ENCODE results near the gene TEX264. TPM values are rescaled to one million over a fixed set of nuclear protein-coding genes. Genes with fewer than 3 reads are reported as not detected.

The TEX264 gene
- total RNA-seq, 2 donors from 2014 or later = 27.3 to 50.9 TPM

DNA sequence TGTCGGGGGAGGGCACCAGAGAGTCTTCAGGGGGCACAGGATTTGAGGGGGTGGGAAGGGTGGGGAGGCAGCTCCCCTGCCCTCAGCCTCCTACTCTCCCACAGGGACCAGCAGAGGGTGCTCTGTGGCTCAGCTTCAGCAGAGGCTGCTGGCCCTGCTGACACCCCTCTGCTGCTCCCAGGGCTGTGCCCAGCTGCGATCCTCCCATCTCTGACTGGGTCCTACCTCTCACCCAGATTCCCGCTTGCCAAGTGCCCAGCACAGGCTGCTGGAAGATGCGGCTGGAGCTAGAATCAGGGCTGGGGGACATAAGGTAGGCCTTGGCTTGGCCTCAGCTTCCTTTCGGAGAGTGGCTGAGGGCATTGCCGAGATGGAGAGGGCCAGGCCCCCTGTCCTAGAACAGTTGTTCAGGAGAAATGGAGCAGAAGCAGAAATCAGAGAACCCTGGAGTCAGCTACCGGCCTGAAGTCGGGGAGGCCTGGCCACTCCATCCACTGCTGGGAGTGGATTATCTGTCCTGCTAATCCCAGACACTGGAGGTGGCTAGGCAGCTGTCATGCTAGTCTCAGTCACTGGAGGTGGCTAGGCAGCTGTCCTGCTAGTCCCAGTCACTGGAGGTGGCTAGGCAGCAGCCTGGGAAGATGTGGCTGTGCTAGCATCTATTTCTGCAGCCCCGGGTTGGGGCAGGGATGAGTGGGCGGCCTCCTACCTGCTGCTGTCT lies 39.7 kb downstream of the TEX264 start:
- H3K27me3 ChIP-seq (replicated peaks; ENCODE audit: insufficient read depth) = no peaks in the 10 kb centered on the region
- DNase-seq (ENCODE audit: low spot score) = no peak
- no peaks in the 10 kb centered on the region for H3K36me3 ChIP-seq
- H3K27ac ChIP-seq = no peak overlapping the region
- no peak for ATAC-seq (ENCODE audit: insufficient number of reproducible peaks, low FRiP score, low read depth)
- no peaks in the 10 kb centered on the region for H3K9me3 ChIP-seq
- TF ChIP-seq, protein P1, sequence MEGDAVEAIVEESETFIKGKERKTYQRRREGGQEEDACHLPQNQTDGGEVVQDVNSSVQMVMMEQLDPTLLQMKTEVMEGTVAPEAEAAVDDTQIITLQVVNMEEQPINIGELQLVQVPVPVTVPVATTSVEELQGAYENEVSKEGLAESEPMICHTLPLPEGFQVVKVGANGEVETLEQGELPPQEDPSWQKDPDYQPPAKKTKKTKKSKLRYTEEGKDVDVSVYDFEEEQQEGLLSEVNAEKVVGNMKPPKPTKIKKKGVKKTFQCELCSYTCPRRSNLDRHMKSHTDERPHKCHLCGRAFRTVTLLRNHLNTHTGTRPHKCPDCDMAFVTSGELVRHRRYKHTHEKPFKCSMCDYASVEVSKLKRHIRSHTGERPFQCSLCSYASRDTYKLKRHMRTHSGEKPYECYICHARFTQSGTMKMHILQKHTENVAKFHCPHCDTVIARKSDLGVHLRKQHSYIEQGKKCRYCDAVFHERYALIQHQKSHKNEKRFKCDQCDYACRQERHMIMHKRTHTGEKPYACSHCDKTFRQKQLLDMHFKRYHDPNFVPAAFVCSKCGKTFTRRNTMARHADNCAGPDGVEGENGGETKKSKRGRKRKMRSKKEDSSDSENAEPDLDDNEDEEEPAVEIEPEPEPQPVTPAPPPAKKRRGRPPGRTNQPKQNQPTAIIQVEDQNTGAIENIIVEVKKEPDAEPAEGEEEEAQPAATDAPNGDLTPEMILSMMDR (IDR thresholded peaks at IDR 0.05) = no peak
- peaks cover 0 to 5% of the 10 kb centered on the region in 2 donors for H3K4me1 ChIP-seq (ENCODE audit: control insufficient read depth in 1 of 2, low read depth in 2 of 2)
- H3K4me3 ChIP-seq = no peak overlapping the region

DNA sequence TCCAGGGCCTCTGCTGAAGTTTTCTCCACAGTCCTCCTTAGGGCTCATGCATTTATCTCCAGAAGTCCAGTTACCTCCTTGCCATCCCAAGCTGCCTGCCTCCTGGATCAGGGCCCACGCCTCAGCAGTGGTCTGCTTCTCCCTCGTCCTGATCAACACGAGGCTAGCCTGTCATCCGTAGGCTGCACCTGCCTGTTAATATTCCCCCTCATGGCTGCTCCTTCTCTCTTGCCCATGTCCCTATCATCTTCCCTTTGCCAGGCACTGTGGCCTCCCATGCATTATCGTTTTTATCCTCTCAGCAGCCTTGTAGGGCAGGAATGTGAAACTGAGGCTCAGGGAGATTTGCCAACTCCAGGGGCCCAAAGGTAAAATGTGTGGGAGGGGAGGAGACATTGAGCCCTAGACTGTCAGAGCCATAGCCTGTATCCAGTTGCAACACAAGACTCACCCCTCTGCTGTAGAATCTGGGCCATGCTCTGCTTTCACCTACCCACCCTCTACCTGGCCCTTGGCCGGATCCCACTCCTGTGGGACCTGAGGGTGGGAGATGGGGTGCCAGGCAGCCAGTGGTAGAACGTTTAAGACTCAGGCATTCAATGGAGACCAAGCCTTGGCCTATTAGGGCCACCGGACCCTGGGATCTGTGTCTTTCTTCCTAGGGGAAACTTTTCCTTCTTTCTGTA lies 40.4 kb downstream of the TEX264 start:
- no peak for DNase-seq (ENCODE audit: low spot score)
- H3K27ac ChIP-seq = no peak overlapping the region
- H3K36me3 ChIP-seq = no peaks in the 10 kb centered on the region
- H3K27me3 ChIP-seq (replicated peaks; ENCODE audit: insufficient read depth) = no peaks in the 10 kb centered on the region
- peaks cover 0 to 5% of the 10 kb centered on the region in 2 donors for H3K4me1 ChIP-seq (ENCODE audit: control insufficient read depth in 1 of 2, low read depth in 2 of 2)
- TF ChIP-seq, protein P1 (IDR thresholded peaks at IDR 0.05) = no peak
- ATAC-seq (ENCODE audit: insufficient number of reproducible peaks, low FRiP score, low read depth) = no peak
- no peaks in the 10 kb centered on the region for H3K9me3 ChIP-seq
- no peak overlapping the region for H3K4me3 ChIP-seq

DNA sequence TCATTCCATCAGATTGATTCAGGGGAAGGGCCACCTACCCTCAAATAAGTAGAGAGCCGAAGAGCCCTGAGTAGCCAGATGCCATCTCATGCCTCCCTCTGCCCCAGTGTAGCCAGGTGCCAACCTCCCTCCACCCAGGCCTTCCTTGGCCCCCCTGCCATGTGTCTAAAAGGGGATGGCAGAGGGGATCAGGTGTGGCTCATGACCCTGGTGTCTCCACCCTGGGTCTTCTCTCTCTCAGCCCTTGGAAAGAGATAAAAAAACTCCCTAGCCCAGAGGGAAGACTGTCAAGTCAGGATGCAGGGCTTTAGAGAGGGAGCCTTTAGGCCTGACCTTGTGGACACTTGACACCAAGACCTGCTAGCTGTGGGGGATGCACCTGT lies 41.0 kb downstream of the TEX264 start:
- Histone ChIP-seq H3K4me3 (no peak overlapping the region), H3K36me3 (no peaks in the 10 kb centered on the region), H3K4me1 (ENCODE audit: control insufficient read depth in 1 of 2, low read depth in 2 of 2) (peaks cover 0 to 4% of the 10 kb centered on the region in 2 donors), H3K9me3 (no peaks in the 10 kb centered on the region), H3K27me3 (replicated peaks; ENCODE audit: insufficient read depth) (no peaks in the 10 kb centered on the region), H3K27ac (no peak overlapping the region)
- DNase-seq (ENCODE audit: low spot score) = no peak
- TF ChIP-seq, protein P1 (IDR thresholded peaks at IDR 0.05) = no peak
- ATAC-seq (ENCODE audit: insufficient number of reproducible peaks, low FRiP score, low read depth) = no peak

DNA sequence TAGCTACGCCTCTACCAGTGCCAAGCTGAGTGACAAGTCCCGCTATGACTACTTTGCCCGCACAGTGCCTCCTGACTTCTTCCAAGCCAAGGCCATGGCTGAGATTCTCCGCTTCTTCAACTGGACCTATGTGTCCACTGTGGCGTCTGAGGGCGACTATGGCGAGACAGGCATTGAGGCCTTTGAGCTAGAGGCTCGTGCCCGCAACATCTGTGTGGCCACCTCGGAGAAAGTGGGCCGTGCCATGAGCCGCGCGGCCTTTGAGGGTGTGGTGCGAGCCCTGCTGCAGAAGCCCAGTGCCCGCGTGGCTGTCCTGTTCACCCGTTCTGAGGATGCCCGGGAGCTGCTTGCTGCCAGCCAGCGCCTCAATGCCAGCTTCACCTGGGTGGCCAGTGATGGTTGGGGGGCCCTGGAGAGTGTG lies 41.5 kb downstream of the TEX264 start:
- Histone ChIP-seq H3K9me3 (no peaks in the 10 kb centered on the region), H3K27me3 (replicated peaks; ENCODE audit: insufficient read depth) (no peaks in the 10 kb centered on the region), H3K27ac (no peak overlapping the region), H3K4me1 (ENCODE audit: control insufficient read depth in 1 of 2, low read depth in 2 of 2) (no peaks in the 10 kb centered on the region), H3K4me3 (no peak overlapping the region), H3K36me3 (no peaks in the 10 kb centered on the region)
- DNase-seq (ENCODE audit: low spot score) (no peak), ATAC-seq (ENCODE audit: insufficient number of reproducible peaks, low FRiP score, low read depth) (no peak)
- TF ChIP-seq, protein P1 (IDR thresholded peaks at IDR 0.05) = no peak

DNA sequence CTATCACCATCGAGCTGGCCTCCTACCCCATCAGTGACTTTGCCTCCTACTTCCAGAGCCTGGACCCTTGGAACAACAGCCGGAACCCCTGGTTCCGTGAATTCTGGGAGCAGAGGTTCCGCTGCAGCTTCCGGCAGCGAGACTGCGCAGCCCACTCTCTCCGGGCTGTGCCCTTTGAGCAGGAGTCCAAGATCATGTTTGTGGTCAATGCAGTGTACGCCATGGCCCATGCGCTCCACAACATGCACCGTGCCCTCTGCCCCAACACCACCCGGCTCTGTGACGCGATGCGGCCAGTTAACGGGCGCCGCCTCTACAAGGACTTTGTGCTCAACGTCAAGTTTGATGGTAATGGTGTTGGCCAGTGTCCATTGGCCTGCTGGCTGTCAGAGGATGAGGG lies 41.9 kb downstream of the TEX264 start:
- H3K27ac ChIP-seq = no peak overlapping the region
- H3K9me3 ChIP-seq = no peaks in the 10 kb centered on the region
- ATAC-seq (ENCODE audit: insufficient number of reproducible peaks, low FRiP score, low read depth) (no peak), DNase-seq (ENCODE audit: low spot score) (no peak)
- no peak overlapping the region for H3K4me3 ChIP-seq
- TF ChIP-seq, protein P1 (IDR thresholded peaks at IDR 0.05) = no peak
- no peaks in the 10 kb centered on the region for H3K36me3 ChIP-seq
- no peaks in the 10 kb centered on the region for H3K27me3 ChIP-seq (replicated peaks; ENCODE audit: insufficient read depth)
- H3K4me1 ChIP-seq (ENCODE audit: control insufficient read depth in 1 of 2, low read depth in 2 of 2) = no peaks in the 10 kb centered on the region

Measured in thoracic aorta (tissue), 2 donors.